ENCODE measurements around the gene CEP170.
"Not testable (repeated sequence)": the region's sequence is repeated elsewhere in the genome, so short reads cannot be mapped to it uniquely, and the experiment has no call there.

The CEP170 gene

GRCh38 chr1:243233908-243234307 lies 21.2 kb downstream of the CEP170 start:
- DNase-seq (ENCODE audit: low spot score): no peak

GRCh38 chr1:243230914-243231313 lies 24.2 kb downstream of the CEP170 start:
- peak; percentile 39 for DNase-seq (ENCODE audit: low spot score)

GRCh38 chr1:243229526-243229925 lies 25.6 kb downstream of the CEP170 start:
- DNase-seq (ENCODE audit: low spot score): no peak

GRCh38 chr1:243227622-243228021 lies 27.5 kb downstream of the CEP170 start:
- DNase-seq (ENCODE audit: low spot score): no peak

- DNase-seq (ENCODE audit: low spot score): no peak
Measured at GRCh38 chr1:243218059-243218458, 37.0 kb downstream of the CEP170 start.

GRCh38 chr1:243217349-243217748 lies 37.7 kb downstream of the CEP170 start:
- no peak for DNase-seq (ENCODE audit: low spot score)

- no peak for DNase-seq (ENCODE audit: low spot score)
Measured at GRCh38 chr1:243216741-243217140, 38.3 kb downstream of the CEP170 start.

- DNase-seq (ENCODE audit: low spot score): not testable (repeated sequence)
Measured at GRCh38 chr1:243215276-243215875, 39.7 kb downstream of the CEP170 start.

GRCh38 chr1:243213045-243213787 lies 41.9 kb downstream of the CEP170 start:
- DNase-seq (ENCODE audit: low spot score): peak; percentile 2

- not testable (repeated sequence) for DNase-seq (ENCODE audit: low spot score)
Measured at GRCh38 chr1:243211984-243212383, 43.1 kb downstream of the CEP170 start.

- not testable (repeated sequence) for DNase-seq (ENCODE audit: low spot score)
Measured at GRCh38 chr1:243205026-243205501, 50.0 kb downstream of the CEP170 start.

GRCh38 chr1:243204336-243204735 lies 50.7 kb downstream of the CEP170 start:
- DNase-seq (ENCODE audit: low spot score): not testable (repeated sequence)

- DNase-seq (ENCODE audit: low spot score): not testable (repeated sequence)
Measured at GRCh38 chr1:243203196-243203595, 51.9 kb downstream of the CEP170 start.

- not testable (repeated sequence) for DNase-seq (ENCODE audit: low spot score)
Measured at GRCh38 chr1:243201316-243201715, 53.8 kb downstream of the CEP170 start.

GRCh38 chr1:243197524-243197923 lies 57.6 kb downstream of the CEP170 start:
- not testable (repeated sequence) for DNase-seq (ENCODE audit: low spot score)

GRCh38 chr1:243193330-243193729 lies 61.8 kb downstream of the CEP170 start:
- DNase-seq (ENCODE audit: low spot score): not testable (repeated sequence)

GRCh38 chr1:243186201-243186995 lies 68.7 kb downstream of the CEP170 start:
- DNase-seq (ENCODE audit: low spot score): not testable (repeated sequence)

- not testable (repeated sequence) for DNase-seq (ENCODE audit: low spot score)
Measured at GRCh38 chr1:243184787-243185186, 70.3 kb downstream of the CEP170 start.

GRCh38 chr1:243183661-243184060 lies 71.4 kb downstream of the CEP170 start:
- DNase-seq (ENCODE audit: low spot score): not testable (repeated sequence)

GRCh38 chr1:243183176-243183575 lies 71.9 kb downstream of the CEP170 start:
- not testable (repeated sequence) for DNase-seq (ENCODE audit: low spot score)

GRCh38 chr1:243179720-243180119 lies 75.4 kb downstream of the CEP170 start:
- DNase-seq (ENCODE audit: low spot score): no peak

- not testable (repeated sequence) for DNase-seq (ENCODE audit: low spot score)
Measured at GRCh38 chr1:243177792-243178191, 77.3 kb downstream of the CEP170 start.
